ENCODE results near the gene ZBTB7A.

DNA sequence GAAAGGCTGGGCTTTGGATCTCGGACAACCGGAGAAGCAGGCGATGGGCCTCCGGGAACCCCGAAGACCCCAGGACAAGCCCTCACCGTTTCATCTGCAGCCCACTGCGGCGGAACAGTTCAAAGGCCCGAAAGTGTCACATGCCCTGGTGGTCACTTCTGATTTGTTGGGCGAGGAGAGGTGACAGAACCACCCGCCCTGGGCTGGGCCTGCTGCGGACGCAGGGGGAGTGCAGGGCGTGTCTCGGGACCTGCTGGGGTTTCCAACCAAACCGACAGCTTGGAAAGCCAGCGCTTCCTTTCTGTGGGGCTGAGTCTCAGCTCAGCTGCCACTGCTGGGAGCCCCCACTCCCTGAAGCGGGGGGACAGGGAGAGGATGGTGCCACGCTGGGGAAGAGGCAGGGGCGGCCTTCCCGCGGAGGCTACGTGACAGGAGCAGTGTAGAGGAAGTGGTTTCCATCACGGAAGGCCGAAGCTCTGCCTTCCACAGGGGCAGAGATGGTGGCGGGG lies 22.8 kb upstream of the ZBTB7A start:
- TF ChIP-seq, protein P1, sequence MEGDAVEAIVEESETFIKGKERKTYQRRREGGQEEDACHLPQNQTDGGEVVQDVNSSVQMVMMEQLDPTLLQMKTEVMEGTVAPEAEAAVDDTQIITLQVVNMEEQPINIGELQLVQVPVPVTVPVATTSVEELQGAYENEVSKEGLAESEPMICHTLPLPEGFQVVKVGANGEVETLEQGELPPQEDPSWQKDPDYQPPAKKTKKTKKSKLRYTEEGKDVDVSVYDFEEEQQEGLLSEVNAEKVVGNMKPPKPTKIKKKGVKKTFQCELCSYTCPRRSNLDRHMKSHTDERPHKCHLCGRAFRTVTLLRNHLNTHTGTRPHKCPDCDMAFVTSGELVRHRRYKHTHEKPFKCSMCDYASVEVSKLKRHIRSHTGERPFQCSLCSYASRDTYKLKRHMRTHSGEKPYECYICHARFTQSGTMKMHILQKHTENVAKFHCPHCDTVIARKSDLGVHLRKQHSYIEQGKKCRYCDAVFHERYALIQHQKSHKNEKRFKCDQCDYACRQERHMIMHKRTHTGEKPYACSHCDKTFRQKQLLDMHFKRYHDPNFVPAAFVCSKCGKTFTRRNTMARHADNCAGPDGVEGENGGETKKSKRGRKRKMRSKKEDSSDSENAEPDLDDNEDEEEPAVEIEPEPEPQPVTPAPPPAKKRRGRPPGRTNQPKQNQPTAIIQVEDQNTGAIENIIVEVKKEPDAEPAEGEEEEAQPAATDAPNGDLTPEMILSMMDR (IDR thresholded peaks at IDR 0.05) = no peak
- no peak for TF ChIP-seq POLR2A (IDR thresholded peaks at IDR 0.05)

Measured in esophagus squamous epithelium (tissue), 4 donors.